ENCODE measurements around the gene GSTT4.
"Not testable (repeated sequence)": the region's sequence is repeated elsewhere in the genome, so short reads cannot be mapped to it uniquely, and the experiment has no call there.

GRCh38 chr22:23961084-23961771 lies 44.0 kb downstream of the GSTT4 start, which contains the start of gene GSTT2B:
- not testable (repeated sequence) for TF ChIP-seq POLR2AphosphoS5 (IDR thresholded peaks at IDR 0.05; ENCODE audit: borderline replicate concordance, low read depth, low read length); EZH2 (IDR thresholded peaks at IDR 0.05); FOXP2 (optimal IDR thresholded peaks at IDR 0.05; ENCODE audit: control extremely low read depth, extremely low read length, insufficient read depth)

Data from SK-N-MC (cell line).